Temporal lobe (tissue), 1 donor: ENCODE measurements around the gene RBBP6. TPM values are rescaled to one million over a fixed set of nuclear protein-coding genes. Genes with fewer than 3 reads are reported as not detected.

Experiments used
- total RNA-seq: library from RNA; depleted of rRNA; stranded (reverse); fragments of >200 nt; gene quantifications from one replicate; pipeline ENCODE4 v1.2.3, GENCODE V29; 2014

Gene RBBP6
- total RNA-seq, 1 donor from 2014 or later, result 38.6 TPM

Other genes with a start within 250 kb of the RBBP6 start
- gene TNRC6A, start 190.1 kb downstream of the RBBP6 start, total RNA-seq, result 49.9 TPM